ENCODE results near the gene PTPN14.

PTPN14 gene

DNA sequence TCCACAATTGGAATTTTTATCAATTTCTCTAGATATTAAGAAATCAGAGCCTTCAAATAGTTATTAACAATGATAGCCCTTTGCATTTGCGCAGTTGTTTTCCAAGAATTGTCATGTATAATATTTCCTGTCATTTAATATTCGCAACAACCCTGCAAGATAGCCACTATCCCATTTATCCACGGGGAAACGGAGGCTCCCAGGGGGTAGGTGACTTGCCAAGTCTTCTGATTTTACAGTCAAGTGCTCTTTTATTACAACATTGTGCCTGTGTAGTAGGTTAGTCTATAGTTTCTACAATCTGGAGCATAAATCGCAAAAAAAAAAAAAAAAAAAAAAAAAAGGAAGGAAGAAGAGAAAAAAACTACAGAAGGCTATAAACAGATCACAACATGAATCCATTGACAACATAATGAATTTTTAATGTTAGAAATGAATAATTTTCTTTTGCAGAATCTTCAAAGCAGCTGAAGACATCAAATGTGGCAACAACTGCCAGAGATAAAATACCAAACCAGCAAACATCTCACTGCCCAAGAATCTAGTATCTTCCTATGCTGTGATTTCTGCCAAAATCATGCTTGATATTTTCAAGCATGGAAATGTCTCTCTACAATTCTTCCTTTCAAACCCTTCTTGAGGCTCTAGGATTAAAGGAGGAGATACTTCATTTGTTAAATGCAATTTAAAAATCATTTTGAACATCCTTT, 125.5 kb downstream of the PTPN14 start:
- H3K4me1 ChIP-seq (ENCODE audit: control insufficient read depth, insufficient read depth, low read length) = no peaks in the 10 kb centered on the region
- H3K27ac ChIP-seq (ENCODE audit: extremely low read depth, low read depth, low read length) = no peak overlapping the region
- POLR2A ChIA-PET = no interaction called here
- no peaks in the 10 kb centered on the region for H3K9me3 ChIP-seq (ENCODE audit: control insufficient read depth, insufficient read depth, low read depth, low read length)
- TF ChIP-seq, protein P1, sequence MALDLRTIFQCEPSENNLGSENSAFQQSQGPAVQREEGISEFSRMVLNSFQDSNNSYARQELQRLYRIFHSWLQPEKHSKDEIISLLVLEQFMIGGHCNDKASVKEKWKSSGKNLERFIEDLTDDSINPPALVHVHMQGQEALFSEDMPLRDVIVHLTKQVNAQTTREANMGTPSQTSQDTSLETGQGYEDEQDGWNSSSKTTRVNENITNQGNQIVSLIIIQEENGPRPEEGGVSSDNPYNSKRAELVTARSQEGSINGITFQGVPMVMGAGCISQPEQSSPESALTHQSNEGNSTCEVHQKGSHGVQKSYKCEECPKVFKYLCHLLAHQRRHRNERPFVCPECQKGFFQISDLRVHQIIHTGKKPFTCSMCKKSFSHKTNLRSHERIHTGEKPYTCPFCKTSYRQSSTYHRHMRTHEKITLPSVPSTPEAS (tag by site-specific recombination; IDR thresholded peaks at IDR 0.05) = no peak
- TF ChIP-seq ZNF624 (tag by site-specific recombination; IDR thresholded peaks at IDR 0.05) (no peak), ZNF837 (tag by site-specific recombination; IDR thresholded peaks at IDR 0.05) (no peak), ZNF221 (tag by site-specific recombination; IDR thresholded peaks at IDR 0.05; ENCODE audit: borderline replicate concordance) (no peak), PRDM1 (tag by site-specific recombination; IDR thresholded peaks at IDR 0.05) (no peak), ZNF140 (tag by site-specific recombination; IDR thresholded peaks at IDR 0.05) (no peak), ZNF416 (tag by site-specific recombination; IDR thresholded peaks at IDR 0.05) (no peak), ZSCAN30 (tag by site-specific recombination; IDR thresholded peaks at IDR 0.05) (no peak), KLF9 (tag by site-specific recombination; IDR thresholded peaks at IDR 0.05; ENCODE audit: low read depth) (no peak), KLF10 (tag by site-specific recombination; IDR thresholded peaks at IDR 0.05) (no peak)
- TF ChIP-seq, protein P2, sequence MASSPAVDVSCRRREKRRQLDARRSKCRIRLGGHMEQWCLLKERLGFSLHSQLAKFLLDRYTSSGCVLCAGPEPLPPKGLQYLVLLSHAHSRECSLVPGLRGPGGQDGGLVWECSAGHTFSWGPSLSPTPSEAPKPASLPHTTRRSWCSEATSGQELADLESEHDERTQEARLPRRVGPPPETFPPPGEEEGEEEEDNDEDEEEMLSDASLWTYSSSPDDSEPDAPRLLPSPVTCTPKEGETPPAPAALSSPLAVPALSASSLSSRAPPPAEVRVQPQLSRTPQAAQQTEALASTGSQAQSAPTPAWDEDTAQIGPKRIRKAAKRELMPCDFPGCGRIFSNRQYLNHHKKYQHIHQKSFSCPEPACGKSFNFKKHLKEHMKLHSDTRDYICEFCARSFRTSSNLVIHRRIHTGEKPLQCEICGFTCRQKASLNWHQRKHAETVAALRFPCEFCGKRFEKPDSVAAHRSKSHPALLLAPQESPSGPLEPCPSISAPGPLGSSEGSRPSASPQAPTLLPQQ (tag by site-specific recombination; IDR thresholded peaks at IDR 0.05) = no peak
- TF ChIP-seq, protein P3, sequence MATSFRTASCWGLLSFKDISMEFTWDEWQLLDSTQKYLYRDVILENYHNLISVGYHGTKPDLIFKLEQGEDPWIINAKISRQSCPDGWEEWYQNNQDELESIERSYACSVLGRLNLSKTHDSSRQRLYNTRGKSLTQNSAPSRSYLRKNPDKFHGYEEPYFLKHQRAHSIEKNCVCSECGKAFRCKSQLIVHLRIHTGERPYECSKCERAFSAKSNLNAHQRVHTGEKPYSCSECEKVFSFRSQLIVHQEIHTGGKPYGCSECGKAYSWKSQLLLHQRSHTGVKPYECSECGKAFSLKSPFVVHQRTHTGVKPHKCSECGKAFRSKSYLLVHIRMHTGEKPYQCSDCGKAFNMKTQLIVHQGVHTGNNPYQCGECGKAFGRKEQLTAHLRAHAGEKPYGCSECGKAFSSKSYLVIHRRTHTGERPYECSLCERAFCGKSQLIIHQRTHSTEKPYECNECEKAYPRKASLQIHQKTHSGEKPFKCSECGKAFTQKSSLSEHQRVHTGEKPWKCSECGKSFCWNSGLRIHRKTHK (tag by site-specific recombination; IDR thresholded peaks at IDR 0.05) = no peak
- TF ChIP-seq, protein P4, sequence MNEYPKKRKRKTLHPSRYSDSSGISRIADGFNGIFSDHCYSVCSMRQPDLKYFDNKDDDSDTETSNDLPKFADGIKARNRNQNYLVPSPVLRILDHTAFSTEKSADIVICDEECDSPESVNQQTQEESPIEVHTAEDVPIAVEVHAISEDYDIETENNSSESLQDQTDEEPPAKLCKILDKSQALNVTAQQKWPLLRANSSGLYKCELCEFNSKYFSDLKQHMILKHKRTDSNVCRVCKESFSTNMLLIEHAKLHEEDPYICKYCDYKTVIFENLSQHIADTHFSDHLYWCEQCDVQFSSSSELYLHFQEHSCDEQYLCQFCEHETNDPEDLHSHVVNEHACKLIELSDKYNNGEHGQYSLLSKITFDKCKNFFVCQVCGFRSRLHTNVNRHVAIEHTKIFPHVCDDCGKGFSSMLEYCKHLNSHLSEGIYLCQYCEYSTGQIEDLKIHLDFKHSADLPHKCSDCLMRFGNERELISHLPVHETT (tag by site-specific recombination; IDR thresholded peaks at IDR 0.05) = no peak
- TF ChIP-seq, protein P5, sequence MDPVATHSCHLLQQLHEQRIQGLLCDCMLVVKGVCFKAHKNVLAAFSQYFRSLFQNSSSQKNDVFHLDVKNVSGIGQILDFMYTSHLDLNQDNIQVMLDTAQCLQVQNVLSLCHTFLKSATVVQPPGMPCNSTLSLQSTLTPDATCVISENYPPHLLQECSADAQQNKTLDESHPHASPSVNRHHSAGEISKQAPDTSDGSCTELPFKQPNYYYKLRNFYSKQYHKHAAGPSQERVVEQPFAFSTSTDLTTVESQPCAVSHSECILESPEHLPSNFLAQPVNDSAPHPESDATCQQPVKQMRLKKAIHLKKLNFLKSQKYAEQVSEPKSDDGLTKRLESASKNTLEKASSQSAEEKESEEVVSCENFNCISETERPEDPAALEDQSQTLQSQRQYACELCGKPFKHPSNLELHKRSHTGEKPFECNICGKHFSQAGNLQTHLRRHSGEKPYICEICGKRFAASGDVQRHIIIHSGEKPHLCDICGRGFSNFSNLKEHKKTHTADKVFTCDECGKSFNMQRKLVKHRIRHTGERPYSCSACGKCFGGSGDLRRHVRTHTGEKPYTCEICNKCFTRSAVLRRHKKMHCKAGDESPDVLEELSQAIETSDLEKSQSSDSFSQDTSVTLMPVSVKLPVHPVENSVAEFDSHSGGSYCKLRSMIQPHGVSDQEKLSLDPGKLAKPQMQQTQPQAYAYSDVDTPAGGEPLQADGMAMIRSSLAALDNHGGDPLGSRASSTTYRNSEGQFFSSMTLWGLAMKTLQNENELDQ (tag by site-specific recombination; IDR thresholded peaks at IDR 0.05; ENCODE audit: low read depth) = no peak
- no peak overlapping the region for H3K4me3 ChIP-seq (ENCODE audit: low read depth, low read length)
- CTCF ChIA-PET = no interaction called here
- no peaks in the 10 kb centered on the region for H3K36me3 ChIP-seq (ENCODE audit: control insufficient read depth in 2 of 2, insufficient read depth in 1 of 2, low read length in 2 of 2)

DNA sequence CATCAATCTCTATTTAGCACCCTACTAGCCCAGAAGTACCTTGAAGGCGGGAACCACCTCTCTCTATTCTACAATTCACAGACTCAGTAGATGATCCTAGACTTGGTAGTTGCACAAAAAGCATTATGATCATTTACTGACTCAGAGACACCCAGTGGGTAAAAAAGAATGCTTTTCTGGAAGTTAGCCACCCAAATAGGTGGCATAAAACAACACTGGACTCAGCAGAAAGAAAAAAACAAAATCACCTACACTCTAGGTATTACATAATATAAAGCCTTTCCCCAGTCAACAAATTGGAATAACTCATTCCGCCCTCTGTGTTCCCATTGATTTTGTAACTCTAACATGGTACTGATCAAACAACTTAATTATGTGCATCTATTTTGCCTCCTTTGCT, 126.3 kb downstream of the PTPN14 start:
- TF ChIP-seq, protein P6, sequence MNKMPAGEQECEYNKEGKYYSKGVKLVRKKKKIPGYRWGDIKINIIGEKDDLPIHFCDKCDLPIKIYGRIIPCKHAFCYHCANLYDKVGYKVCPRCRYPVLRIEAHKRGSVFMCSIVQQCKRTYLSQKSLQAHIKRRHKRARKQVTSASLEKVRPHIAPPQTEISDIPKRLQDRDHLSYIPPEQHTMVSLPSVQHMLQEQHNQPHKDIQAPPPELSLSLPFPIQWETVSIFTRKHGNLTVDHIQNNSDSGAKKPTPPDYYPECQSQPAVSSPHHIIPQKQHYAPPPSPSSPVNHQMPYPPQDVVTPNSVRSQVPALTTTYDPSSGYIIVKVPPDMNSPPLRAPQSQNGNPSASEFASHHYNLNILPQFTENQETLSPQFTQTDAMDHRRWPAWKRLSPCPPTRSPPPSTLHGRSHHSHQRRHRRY (tag by site-specific recombination; IDR thresholded peaks at IDR 0.05) = no peak
- TF ChIP-seq SCRT2 (tag by site-specific recombination; IDR thresholded peaks at IDR 0.05) (no peak), ZNF211 (tag by site-specific recombination; IDR thresholded peaks at IDR 0.05; ENCODE audit: low read depth) (no peak), ZNF600 (tag by site-specific recombination; IDR thresholded peaks at IDR 0.05) (no peak), ZNF24 (tag by site-specific recombination; IDR thresholded peaks at IDR 0.05) (no peak)
- Histone ChIP-seq H3K36me3 (ENCODE audit: control insufficient read depth in 2 of 2, insufficient read depth in 1 of 2, low read length in 2 of 2) (no peaks in the 10 kb centered on the region), H3K27ac (ENCODE audit: extremely low read depth, low read depth, low read length) (no peak overlapping the region), H3K9me3 (ENCODE audit: control insufficient read depth, insufficient read depth, low read depth, low read length) (no peaks in the 10 kb centered on the region), H3K4me1 (ENCODE audit: control insufficient read depth, insufficient read depth, low read length) (no peaks in the 10 kb centered on the region), H3K4me3 (ENCODE audit: low read depth, low read length) (no peak overlapping the region)
- POLR2A ChIA-PET = no interaction called here
- CTCF ChIA-PET = no interaction called here

All from HEK293 (cell line).